SU-DHL-6 (cell line): ENCODE measurements around the gene ACACA.

Experiments
- H2AFZ ChIP-seq: fragments of 200-600 bp; sonication (generic); 2 replicates; pipeline ENCODE4 v1.6.1; 2014; ENCODE audit warnings: low read depth, mild to moderate bottlenecking, moderate library complexity, mixed read lengths, antibody characterized with exemption, low read length; ENCODE audit not compliant: severe bottlenecking
- H3F3A ChIP-seq: fragments of 200-600 bp; shearing (Covaris generic); 2 replicates; pipeline ENCODE4 v1.6.0; 2016; ENCODE audit warnings: antibody characterized with exemption, mild to moderate bottlenecking; ENCODE audit not compliant: insufficient read depth
- H3K27ac ChIP-seq: fragments of 200-600 bp; sonication (generic); 2 replicates; pipeline ENCODE4 v1.5.1; 2016; ENCODE audit warnings: low read depth, mild to moderate bottlenecking, low read length, moderate library complexity, mixed read lengths
- H3K27me3 ChIP-seq: fragments of 200-600 bp; sonication (generic), shearing (Covaris generic); 2 replicates; pipeline ENCODE4 v1.6.0; 2014; ENCODE audit warnings: mild to moderate bottlenecking, low read length
- H3K36me3 ChIP-seq: fragments of 200-600 bp; sonication (generic); 2 replicates; pipeline ENCODE4 v1.6.1; 2014; ENCODE audit warnings: mild to moderate bottlenecking, low read length, mixed read lengths
- H3K4me2 ChIP-seq: fragments of 300-600, 200-600 bp; shearing (Covaris generic), sonication (generic); 2 replicates; pipeline ENCODE4 v1.6.0; 2014; ENCODE audit warnings: low read length, low read depth, mild to moderate bottlenecking; ENCODE audit not compliant: poor library complexity, severe bottlenecking
- H3K4me3 ChIP-seq: fragments of 200-600 bp; sonication (generic); 2 replicates; pipeline ENCODE4 v1.5.1; 2014; ENCODE audit warnings: antibody characterized with exemption, low read length, mild to moderate bottlenecking, mixed read lengths; ENCODE audit not compliant: insufficient read depth, poor library complexity, severe bottlenecking
- H3K79me2 ChIP-seq: fragments of 200-600 bp; sonication (generic); 2 replicates; pipeline ENCODE4 v1.6.1; 2014; ENCODE audit warnings: mild to moderate bottlenecking, low read length, moderate library complexity; ENCODE audit not compliant: insufficient read depth
- H3K9ac ChIP-seq: fragments of 200-600 bp; sonication (generic); 2 replicates; pipeline ENCODE4 v1.7.0; 2014; ENCODE audit warnings: mild to moderate bottlenecking, low read length
- H3K9me2 ChIP-seq: fragments of 200-600 bp; sonication (generic); replicated peaks from 2 replicates; pipeline ENCODE4 v1.6.1; 2014; ENCODE audit warnings: low read length; ENCODE audit not compliant: insufficient read depth
- H3K9me3 ChIP-seq: fragments of 200-600 bp; sonication (generic); 2 replicates; pipeline ENCODE4 v1.6.1; 2014; ENCODE audit warnings: low read length, mixed read lengths; ENCODE audit not compliant: insufficient read depth
- H4K20me1 ChIP-seq: fragments of 200-600 bp; sonication (generic); 2 replicates; pipeline ENCODE4 v1.6.1; 2014; ENCODE audit warnings: low read depth, mild to moderate bottlenecking, antibody characterized with exemption, low read length, moderate library complexity, mixed read lengths
- EZH2phosphoT487 ChIP-seq: fragments of 200-600 bp; sonication (generic), shearing (Covaris generic); conservative IDR thresholded peaks from 2 replicates; pipeline ENCODE4 v1.6.1; 2018; ENCODE audit warnings: mild to moderate bottlenecking, antibody characterized with exemption, low read length, moderate library complexity, mixed read lengths
- TF ChIP-seq, protein P1 (sequence below): fragments of 200-600 bp; sonication (generic); IDR thresholded peaks from one replicate; pipeline ENCODE4 v1.5.1; 2017; ENCODE audit warnings: antibody characterized with exemption, mild to moderate bottlenecking, low read length, moderate library complexity; ENCODE audit not compliant: insufficient read depth, poor library complexity, severe bottlenecking

The ACACA gene

GRCh38 chr17:37344519-37344918, 62.1 kb downstream of the ACACA start:
- Histone ChIP-seq H3K9ac (no peak overlapping the region), H3K27ac (no peak overlapping the region), H3K79me2 (peaks cover 79% of the 10 kb centered on the region), H3K9me3 (no peaks in the 10 kb centered on the region), H2AFZ (no peak overlapping the region), H3K36me3 (no peaks in the 10 kb centered on the region; the same call in 1 of the 2 replicates), H3K9me2 (no peaks in the 10 kb centered on the region), H3K27me3 (no peaks in the 10 kb centered on the region), H3K4me2 (no peak overlapping the region), H3F3A (no peaks in the 10 kb centered on the region; the same call in 1 of the 2 replicates), H4K20me1 (peaks cover 3% of the 10 kb centered on the region; the same call in 1 of the 2 replicates), H3K4me3 (no peak overlapping the region)
- TF ChIP-seq, protein P1, sequence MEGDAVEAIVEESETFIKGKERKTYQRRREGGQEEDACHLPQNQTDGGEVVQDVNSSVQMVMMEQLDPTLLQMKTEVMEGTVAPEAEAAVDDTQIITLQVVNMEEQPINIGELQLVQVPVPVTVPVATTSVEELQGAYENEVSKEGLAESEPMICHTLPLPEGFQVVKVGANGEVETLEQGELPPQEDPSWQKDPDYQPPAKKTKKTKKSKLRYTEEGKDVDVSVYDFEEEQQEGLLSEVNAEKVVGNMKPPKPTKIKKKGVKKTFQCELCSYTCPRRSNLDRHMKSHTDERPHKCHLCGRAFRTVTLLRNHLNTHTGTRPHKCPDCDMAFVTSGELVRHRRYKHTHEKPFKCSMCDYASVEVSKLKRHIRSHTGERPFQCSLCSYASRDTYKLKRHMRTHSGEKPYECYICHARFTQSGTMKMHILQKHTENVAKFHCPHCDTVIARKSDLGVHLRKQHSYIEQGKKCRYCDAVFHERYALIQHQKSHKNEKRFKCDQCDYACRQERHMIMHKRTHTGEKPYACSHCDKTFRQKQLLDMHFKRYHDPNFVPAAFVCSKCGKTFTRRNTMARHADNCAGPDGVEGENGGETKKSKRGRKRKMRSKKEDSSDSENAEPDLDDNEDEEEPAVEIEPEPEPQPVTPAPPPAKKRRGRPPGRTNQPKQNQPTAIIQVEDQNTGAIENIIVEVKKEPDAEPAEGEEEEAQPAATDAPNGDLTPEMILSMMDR, result no peak
- no peak for TF ChIP-seq EZH2phosphoT487

- Histone ChIP-seq H3K4me3 (no peak overlapping the region), H3K9me2 (no peaks in the 10 kb centered on the region), H3K9me3 (no peaks in the 10 kb centered on the region), H3K36me3 (no peaks in the 10 kb centered on the region; the same call in 1 of the 2 replicates), H3K9ac (no peak overlapping the region), H3K79me2 (peaks cover 74% of the 10 kb centered on the region), H2AFZ (no peak overlapping the region), H4K20me1 (peaks cover 3% of the 10 kb centered on the region; the same call in 1 of the 2 replicates), H3F3A (no peaks in the 10 kb centered on the region; the same call in 1 of the 2 replicates), H3K4me2 (no peak overlapping the region), H3K27ac (no peak overlapping the region), H3K27me3 (no peaks in the 10 kb centered on the region)
- no peak for TF ChIP-seq EZH2phosphoT487
- TF ChIP-seq, protein P1, result no peak
These were observed 64.0 kb downstream of the ACACA start for GRCh38 chr17:37342589-37342988.

DNA sequence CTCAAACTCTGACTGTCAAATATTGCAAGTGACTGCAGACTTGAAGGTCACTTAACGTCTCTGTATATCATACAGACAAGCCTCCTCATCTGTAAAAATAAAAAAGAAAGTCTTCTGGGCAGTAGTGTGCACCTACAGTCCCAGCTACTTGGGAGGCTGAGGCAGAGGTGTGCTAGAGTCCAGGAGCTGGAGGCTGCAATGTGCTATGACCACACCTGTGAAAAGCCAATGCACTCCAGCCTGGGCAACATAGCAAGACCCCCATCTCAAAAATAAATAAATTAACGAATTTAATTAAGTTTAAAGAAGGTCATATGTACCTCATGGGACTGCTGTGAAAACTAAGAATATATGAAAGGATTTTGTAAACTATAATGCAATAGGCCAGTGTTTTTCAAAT, 65.8 kb downstream of the ACACA start:
- Histone ChIP-seq H3K9me2 (no peaks in the 10 kb centered on the region), H4K20me1 (peaks cover 3% of the 10 kb centered on the region; the same call in 1 of the 2 replicates), H3F3A (no peaks in the 10 kb centered on the region; the same call in 1 of the 2 replicates), H3K4me2 (no peak overlapping the region), H3K27me3 (no peaks in the 10 kb centered on the region), H3K9ac (no peak overlapping the region), H3K36me3 (peaks cover 3% of the 10 kb centered on the region; the same call in 1 of the 2 replicates), H3K79me2 (peaks cover 70% of the 10 kb centered on the region), H3K9me3 (no peaks in the 10 kb centered on the region), H2AFZ (no peak overlapping the region), H3K4me3 (no peak overlapping the region), H3K27ac (no peak overlapping the region)
- TF ChIP-seq, protein P1, result no peak
- no peak for TF ChIP-seq EZH2phosphoT487
